HepG2 (cell line): ENCODE data around the gene MYO1E. TPM values are rescaled to one million over a fixed set of nuclear protein-coding genes. Genes with fewer than 3 reads are reported as not detected.
A peak's percentile ranks its signal among the peaks of the same experiment; 100 is the strongest.

Source experiments
- ATF7-NPFF ChIP-seq: sonication (generic); formaldehyde crosslinking; IDR thresholded peaks from 2 replicates; pipeline ENCODE4 v1.8.1; 2023; ENCODE audit warnings: mild to moderate bottlenecking, low read depth, missing genetic modification reagents, moderate library complexity
- ATM ChIP-seq: fragments of 450-650 bp; IDR thresholded peaks from 2 replicates; pipeline ENCODE4 v1.7.1; 2017; ENCODE audit warnings: mild to moderate bottlenecking, borderline replicate concordance
- FOXP1 ChIP-seq, 2 experiments: fragments of 450-650 bp in 1 of 2; IDR thresholded peaks; 2 replicates each; pipeline ENCODE4 v1.6.1; 2017 to 2018; ENCODE audit warnings: antibody characterized with exemption in 1 of 2
- HOXA3 ChIP-seq: sonication (generic); formaldehyde crosslinking; IDR thresholded peaks from 2 replicates; pipeline ENCODE4 v1.5.0; 2020; ENCODE audit warnings: missing genetic modification reagents
- HOXA5 ChIP-seq: sonication (generic); formaldehyde crosslinking; IDR thresholded peaks from 2 replicates; pipeline ENCODE4 v1.4.0; 2020; ENCODE audit warnings: missing genetic modification reagents
- JUNB ChIP-seq: sonication (generic); formaldehyde crosslinking; IDR thresholded peaks from 2 replicates; pipeline ENCODE4 v1.8.0; 2022; ENCODE audit warnings: missing genetic modification reagents, mild to moderate bottlenecking, borderline replicate concordance
- MTF1 ChIP-seq: sonication (generic); formaldehyde crosslinking; IDR thresholded peaks from 2 replicates; pipeline ENCODE4 v1.5.0; 2020; ENCODE audit warnings: missing genetic modification reagents
- RELA ChIP-seq: sonication (generic); formaldehyde crosslinking; IDR thresholded peaks from 2 replicates; pipeline ENCODE4 v1.4.0; 2020; ENCODE audit warnings: missing genetic modification reagents
- SNAPC2 ChIP-seq: sonication (generic); formaldehyde crosslinking; IDR thresholded peaks from 2 replicates; pipeline ENCODE4 v1.8.1; 2022; ENCODE audit warnings: mild to moderate bottlenecking, missing genetic modification reagents
- TBL1XR1 ChIP-seq: fragments of 150-350 bp; IDR thresholded peaks from 2 replicates; pipeline ENCODE4 v1.6.1; 2014; ENCODE audit warnings: borderline replicate concordance, low read length; ENCODE audit not compliant: partially characterized antibody
- YY1 ChIP-seq: IDR thresholded peaks from 2 replicates; pipeline ENCODE4 v1.6.1; 2011; ENCODE audit warnings: low read length, low read depth, moderate library complexity, mild to moderate bottlenecking; ENCODE audit not compliant: insufficient read depth, insufficient replicate concordance
- ZFP36L2 ChIP-seq: sonication (generic); formaldehyde crosslinking; IDR thresholded peaks from 2 replicates; pipeline ENCODE4 v1.4.0; 2020; ENCODE audit warnings: missing genetic modification reagents
- ZIK1 ChIP-seq: sonication (generic); formaldehyde crosslinking; IDR thresholded peaks from 2 replicates; pipeline ENCODE4 v1.5.0; 2020; ENCODE audit warnings: mild to moderate bottlenecking, low read depth, missing genetic modification reagents, borderline replicate concordance
- ZNF547 ChIP-seq: sonication (generic); formaldehyde crosslinking; IDR thresholded peaks from 2 replicates; pipeline ENCODE4 v1.5.1; 2020; ENCODE audit warnings: mild to moderate bottlenecking, missing genetic modification reagents
- ZNF567 ChIP-seq: sonication (generic); formaldehyde crosslinking; IDR thresholded peaks from 2 replicates; pipeline ENCODE4 v1.8.1; 2023; ENCODE audit warnings: mild to moderate bottlenecking, missing genetic modification reagents, borderline replicate concordance
- ZNF598 ChIP-seq: sonication (generic); formaldehyde crosslinking; IDR thresholded peaks from 2 replicates; pipeline ENCODE4 v1.5.1; 2020; ENCODE audit warnings: mild to moderate bottlenecking, missing genetic modification reagents, borderline replicate concordance
- polyA plus RNA-seq, 8 experiments: library from polyadenylated mRNA; depleted of rRNA in 3 of 8; stranded (reverse) in 7 of 8; unstranded in 1 of 8; fragments of >200 nt; fragmentation: Illumina TruSeq in 4 of 8; extraction: Trizol in 4 of 8; gene quantifications; 2 replicates each; pipeline versions ENCODE4 v1.2.1 to v1.2.3, GENCODE V29; 2011 to 2016; ENCODE audit warnings: low read depth in 4 of 8, missing spikeins in 1 of 8, mixed read lengths in 1 of 8; ENCODE audit not compliant: insufficient read depth in 1 of 8
- total RNA-seq, 5 experiments: library from RNA; depleted of rRNA; stranded (reverse); fragments of >200 nt; fragmentation: Illumina TruSeq; extraction: Trizol; gene quantifications; 2 replicates each; pipeline ENCODE4 v1.2.3, GENCODE V29; 2016; ENCODE audit warnings: low read depth in 1 of 5
- TF ChIP-seq, protein P1 (sequence below): sonication (generic); formaldehyde crosslinking; IDR thresholded peaks from 2 replicates; pipeline ENCODE4 v1.5.1; 2020; ENCODE audit warnings: mild to moderate bottlenecking, missing genetic modification reagents, borderline replicate concordance
- TF ChIP-seq, protein P2 (sequence below): fragments of 450-650 bp; IDR thresholded peaks from 2 replicates; pipeline ENCODE4 v1.6.1; 2017; ENCODE audit warnings: mild to moderate bottlenecking
- TF ChIP-seq, protein P3 (sequence below): IDR thresholded peaks from 2 replicates; pipeline ENCODE4 v1.6.1; 2016

Gene MYO1E
- total and polyA plus RNA-seq, 2 of the 13 experiments (the other 11 are each of a cell fraction or from before 2014, with no cell fraction given) = 15.7 to 25.1 TPM

DNA sequence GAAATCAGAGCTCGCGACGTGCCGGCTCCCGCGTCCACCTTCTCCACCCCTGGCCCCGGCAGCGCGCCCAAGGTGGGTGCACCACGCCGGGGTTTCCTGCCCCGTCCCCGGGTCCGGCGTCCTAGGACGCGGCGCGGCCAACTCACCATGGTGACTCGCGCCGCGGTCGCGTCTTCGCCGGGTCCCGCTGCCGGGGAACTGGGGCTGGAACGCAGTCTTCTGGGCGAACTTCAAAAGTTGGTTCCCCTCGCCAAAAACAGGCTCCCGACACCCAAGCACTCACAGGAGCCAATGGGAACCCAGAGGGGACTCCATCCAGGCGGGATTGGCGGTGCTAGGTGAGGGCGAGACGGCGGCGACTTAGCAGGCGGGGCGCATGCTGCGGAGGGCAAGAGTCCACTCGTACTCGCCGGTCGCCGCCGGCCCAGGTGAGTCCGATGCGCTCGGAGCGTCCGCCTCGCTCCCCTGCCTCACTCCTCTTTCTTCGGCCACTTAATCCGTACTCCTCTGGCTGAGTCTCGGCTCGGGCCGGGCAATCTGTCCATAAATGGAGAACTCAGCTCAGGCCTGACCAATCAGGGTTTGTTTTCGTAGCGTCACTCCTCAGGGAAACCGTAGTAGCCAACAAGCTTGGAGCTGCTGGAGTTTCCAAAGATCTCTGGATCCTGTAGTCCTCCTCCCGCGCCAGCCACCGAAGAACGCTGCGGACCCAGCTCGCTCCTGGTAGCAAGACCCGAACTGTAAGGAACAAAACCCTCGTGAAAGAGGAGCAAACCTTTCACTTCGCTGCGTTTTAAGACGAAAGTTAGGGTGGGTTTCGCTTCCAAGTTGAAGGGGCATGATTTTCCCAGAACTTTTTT, at the start of gene MYO1E (continued):
- TF ChIP-seq FOXP1 (IDR thresholded peaks at IDR 0.05) (no peak), FOXP1 (CRISPR knock-in tag; IDR thresholded peaks at IDR 0.05) (no peak), ATM (no peak), SNAPC2 (peak; percentile 43; the same call in 1 of the 2 replicates), YY1 (peak; percentile 28), ZNF598 (CRISPR knock-in tag) (no peak), HOXA3 (CRISPR knock-in tag) (peak; percentile 74; the same call in 1 of the 2 replicates), ATF7-NPFF (peak; percentile 70), JUNB (CRISPR knock-in tag) (no peak), HOXA5 (CRISPR knock-in tag) (peak; percentile 43; the same call in 1 of the 2 replicates), ZNF547 (CRISPR knock-in tag) (no peak; the same call in 1 of the 2 replicates), RELA (CRISPR knock-in tag) (no peak), TBL1XR1 (no peak), MTF1 (CRISPR knock-in tag) (no peak), ZIK1 (CRISPR knock-in tag) (peak; percentile 79; the same call in 1 of the 2 replicates), ZFP36L2 (no peak), ZNF567 (CRISPR knock-in tag) (0 out of 2 replicates have a peak, but pooled peaks have one; percentile 47)
- TF ChIP-seq, protein P1, sequence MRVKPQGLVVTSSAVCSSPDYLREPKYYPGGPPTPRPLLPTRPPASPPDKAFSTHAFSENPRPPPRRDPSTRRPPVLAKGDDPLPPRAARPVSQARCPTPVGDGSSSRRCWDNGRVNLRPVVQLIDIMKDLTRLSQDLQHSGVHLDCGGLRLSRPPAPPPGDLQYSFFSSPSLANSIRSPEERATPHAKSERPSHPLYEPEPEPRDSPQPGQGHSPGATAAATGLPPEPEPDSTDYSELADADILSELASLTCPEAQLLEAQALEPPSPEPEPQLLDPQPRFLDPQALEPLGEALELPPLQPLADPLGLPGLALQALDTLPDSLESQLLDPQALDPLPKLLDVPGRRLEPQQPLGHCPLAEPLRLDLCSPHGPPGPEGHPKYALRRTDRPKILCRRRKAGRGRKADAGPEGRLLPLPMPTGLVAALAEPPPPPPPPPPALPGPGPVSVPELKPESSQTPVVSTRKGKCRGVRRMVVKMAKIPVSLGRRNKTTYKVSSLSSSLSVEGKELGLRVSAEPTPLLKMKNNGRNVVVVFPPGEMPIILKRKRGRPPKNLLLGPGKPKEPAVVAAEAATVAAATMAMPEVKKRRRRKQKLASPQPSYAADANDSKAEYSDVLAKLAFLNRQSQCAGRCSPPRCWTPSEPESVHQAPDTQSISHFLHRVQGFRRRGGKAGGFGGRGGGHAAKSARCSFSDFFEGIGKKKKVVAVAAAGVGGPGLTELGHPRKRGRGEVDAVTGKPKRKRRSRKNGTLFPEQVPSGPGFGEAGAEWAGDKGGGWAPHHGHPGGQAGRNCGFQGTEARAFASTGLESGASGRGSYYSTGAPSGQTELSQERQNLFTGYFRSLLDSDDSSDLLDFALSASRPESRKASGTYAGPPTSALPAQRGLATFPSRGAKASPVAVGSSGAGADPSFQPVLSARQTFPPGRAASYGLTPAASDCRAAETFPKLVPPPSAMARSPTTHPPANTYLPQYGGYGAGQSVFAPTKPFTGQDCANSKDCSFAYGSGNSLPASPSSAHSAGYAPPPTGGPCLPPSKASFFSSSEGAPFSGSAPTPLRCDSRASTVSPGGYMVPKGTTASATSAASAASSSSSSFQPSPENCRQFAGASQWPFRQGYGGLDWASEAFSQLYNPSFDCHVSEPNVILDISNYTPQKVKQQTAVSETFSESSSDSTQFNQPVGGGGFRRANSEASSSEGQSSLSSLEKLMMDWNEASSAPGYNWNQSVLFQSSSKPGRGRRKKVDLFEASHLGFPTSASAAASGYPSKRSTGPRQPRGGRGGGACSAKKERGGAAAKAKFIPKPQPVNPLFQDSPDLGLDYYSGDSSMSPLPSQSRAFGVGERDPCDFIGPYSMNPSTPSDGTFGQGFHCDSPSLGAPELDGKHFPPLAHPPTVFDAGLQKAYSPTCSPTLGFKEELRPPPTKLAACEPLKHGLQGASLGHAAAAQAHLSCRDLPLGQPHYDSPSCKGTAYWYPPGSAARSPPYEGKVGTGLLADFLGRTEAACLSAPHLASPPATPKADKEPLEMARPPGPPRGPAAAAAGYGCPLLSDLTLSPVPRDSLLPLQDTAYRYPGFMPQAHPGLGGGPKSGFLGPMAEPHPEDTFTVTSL (CRISPR knock-in tag) = no peak
- TF ChIP-seq, protein P2, sequence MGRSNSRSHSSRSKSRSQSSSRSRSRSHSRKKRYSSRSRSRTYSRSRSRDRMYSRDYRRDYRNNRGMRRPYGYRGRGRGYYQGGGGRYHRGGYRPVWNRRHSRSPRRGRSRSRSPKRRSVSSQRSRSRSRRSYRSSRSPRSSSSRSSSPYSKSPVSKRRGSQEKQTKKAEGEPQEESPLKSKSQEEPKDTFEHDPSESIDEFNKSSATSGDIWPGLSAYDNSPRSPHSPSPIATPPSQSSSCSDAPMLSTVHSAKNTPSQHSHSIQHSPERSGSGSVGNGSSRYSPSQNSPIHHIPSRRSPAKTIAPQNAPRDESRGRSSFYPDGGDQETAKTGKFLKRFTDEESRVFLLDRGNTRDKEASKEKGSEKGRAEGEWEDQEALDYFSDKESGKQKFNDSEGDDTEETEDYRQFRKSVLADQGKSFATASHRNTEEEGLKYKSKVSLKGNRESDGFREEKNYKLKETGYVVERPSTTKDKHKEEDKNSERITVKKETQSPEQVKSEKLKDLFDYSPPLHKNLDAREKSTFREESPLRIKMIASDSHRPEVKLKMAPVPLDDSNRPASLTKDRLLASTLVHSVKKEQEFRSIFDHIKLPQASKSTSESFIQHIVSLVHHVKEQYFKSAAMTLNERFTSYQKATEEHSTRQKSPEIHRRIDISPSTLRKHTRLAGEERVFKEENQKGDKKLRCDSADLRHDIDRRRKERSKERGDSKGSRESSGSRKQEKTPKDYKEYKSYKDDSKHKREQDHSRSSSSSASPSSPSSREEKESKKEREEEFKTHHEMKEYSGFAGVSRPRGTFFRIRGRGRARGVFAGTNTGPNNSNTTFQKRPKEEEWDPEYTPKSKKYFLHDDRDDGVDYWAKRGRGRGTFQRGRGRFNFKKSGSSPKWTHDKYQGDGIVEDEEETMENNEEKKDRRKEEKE = no peak
- TF ChIP-seq, protein P3, sequence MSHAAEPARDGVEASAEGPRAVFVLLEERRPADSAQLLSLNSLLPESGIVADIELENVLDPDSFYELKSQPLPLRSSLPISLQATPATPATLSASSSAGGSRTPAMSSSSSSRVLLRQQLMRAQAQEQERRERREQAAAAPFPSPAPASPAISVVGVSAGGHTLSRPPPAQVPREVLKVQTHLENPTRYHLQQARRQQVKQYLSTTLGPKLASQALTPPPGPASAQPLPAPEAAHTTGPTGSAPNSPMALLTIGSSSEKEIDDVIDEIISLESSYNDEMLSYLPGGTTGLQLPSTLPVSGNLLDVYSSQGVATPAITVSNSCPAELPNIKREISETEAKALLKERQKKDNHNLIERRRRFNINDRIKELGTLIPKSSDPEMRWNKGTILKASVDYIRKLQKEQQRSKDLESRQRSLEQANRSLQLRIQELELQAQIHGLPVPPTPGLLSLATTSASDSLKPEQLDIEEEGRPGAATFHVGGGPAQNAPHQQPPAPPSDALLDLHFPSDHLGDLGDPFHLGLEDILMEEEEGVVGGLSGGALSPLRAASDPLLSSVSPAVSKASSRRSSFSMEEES = no peak
